ENCODE data around the gene NF1.
"Not testable (repeated sequence)": the region's sequence is repeated elsewhere in the genome, so short reads cannot be mapped to it uniquely, and the experiment has no call there.

NF1 gene

DNA sequence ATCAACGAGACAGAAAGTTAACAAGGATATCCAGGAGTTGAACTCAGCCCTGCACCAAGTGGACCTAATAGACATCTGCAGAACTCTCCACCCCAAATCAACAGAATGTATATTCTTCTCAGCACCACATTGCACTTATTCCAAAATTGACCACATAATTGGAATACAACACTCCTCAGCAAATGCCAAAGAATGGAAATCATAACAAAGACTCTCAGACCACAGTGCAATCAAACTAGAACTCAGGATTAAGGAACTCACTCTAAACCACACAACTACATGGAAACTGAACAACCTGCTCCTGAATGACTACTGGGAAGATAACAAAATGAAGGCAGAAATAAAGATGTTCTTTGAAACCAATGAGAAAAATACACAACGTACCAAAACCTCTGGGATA lies 84.2 kb downstream of the NF1 start:
- not testable (repeated sequence) for DNase-seq (ENCODE audit: low read depth in 2 of 2)

- DNase-seq (ENCODE audit: low read depth in 2 of 2), result no peak
Observed at GRCh38 chr17:31195305-31195704, 100.5 kb downstream of the NF1 start.

GRCh38 chr17:31198026-31198425 lies 103.2 kb downstream of the NF1 start:
- no peak for DNase-seq (ENCODE audit: low read depth in 2 of 2)

DNA sequence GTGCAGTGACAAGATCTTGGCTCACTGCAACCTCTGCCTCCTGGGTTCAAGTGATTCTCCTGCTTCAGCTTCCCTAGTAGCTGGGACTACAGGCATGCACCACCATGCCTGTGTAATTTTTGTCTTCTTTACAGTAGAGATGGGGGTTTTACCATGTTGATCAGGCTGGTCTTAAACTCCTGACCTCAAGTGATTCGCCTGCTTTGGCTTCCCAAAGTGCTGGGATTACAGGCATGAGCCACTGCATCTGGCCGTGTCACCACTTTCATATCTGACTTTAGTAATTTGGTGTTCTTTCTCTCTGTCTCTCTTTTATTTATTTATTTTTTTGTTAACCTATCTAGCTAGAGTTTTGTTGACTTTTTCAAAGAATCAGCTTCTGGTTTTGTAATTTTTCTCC lies 103.9 kb downstream of the NF1 start:
- DNase-seq (ENCODE audit: low read depth in 2 of 2), result not testable (repeated sequence)

GRCh38 chr17:31200287-31200686 lies 105.5 kb downstream of the NF1 start:
- no peak for DNase-seq (ENCODE audit: low read depth in 2 of 2)

- DNase-seq (ENCODE audit: low read depth in 2 of 2), result no peak
Observed at GRCh38 chr17:31202968-31203367, 108.2 kb downstream of the NF1 start.

DNA sequence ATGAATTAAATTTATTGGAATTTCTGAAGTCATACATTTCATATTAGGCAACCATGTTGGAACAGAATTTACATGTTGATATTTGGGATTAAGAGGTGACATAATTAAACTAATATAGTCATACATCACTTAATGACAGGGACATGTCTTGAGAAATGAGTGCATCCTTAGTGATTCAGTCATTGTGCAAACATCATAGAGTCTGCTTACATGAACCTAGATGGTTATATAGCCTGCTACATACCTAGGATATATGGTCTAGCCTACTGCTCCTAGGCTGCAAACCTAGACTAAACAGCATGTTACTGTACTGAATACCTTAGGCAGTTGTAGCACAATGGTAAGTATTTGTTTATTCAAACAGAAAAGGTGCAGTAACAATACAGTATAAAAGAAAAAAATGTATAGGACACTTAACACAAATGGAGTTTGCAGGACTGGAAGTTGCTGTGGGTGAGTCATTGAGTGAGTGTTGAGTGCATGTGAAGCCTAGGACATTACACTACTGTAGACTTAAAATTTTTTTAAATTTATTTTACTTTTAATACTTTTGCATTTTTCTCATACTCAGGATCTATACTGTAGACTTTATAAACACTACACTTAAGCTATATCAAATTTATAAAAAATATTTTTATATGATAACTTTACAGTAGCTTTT lies 116.7 kb downstream of the NF1 start:
- DNase-seq (ENCODE audit: low read depth in 2 of 2), result no peak

DNA sequence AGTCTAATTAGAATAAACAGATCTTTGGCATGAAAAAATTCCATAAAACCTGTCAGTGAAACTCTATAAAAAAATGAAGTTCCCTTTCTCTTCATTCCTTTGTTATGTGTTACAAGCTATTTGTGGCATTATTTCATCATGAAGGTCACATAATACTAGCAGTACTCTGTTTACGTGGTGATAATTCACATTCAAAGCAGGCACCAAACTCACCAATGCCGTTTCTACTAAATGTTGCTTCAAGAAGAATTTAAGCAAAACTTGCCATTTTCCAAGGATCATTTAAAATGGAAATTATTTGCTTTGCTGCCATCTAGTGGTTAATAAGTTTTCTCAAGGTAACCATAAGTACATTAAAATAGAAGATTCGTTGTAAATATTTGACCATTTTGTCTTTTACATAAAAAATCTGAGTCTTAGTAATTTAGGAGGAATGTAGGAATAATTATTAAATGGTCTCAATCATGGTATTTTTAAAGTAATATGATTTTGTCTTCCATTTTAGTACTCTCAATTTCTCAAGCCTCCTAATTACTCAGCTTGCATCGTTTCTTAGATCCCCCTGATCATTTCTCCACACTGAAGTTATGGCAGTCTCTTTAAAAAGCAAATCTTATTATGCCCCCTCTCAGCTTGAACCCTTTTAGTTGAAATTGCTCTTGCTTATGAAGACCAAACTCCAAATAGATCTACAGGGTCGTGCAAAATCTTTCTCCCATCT lies 121.4 kb downstream of the NF1 start:
- DNase-seq (ENCODE audit: low read depth in 2 of 2), result no peak

GRCh38 chr17:31224366-31224765 lies 129.6 kb downstream of the NF1 start:
- DNase-seq (ENCODE audit: low read depth in 2 of 2), result no peak

DNA sequence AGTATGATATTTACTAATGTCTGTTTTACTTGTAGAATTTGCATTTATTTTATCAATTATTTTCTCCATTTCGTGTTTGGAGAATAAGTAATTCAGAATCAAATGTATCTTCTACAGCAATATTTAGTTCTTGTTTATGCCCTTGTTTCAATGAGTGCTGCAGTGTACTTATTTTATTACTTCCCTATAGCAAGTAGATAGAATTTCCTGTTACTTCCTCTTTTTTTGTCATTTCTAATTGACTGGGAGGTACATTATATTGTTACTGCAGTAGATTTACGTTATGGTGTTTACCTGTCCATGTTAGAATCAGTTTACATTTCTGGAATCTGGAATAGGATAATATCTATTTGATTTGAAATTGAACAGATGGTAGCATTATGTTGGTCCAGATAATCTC lies 131.1 kb downstream of the NF1 start:
- DNase-seq (ENCODE audit: low read depth in 2 of 2), result no peak

- DNase-seq (ENCODE audit: low read depth in 2 of 2), result no peak
Observed at GRCh38 chr17:31226373-31226772, 131.6 kb downstream of the NF1 start.

- DNase-seq (ENCODE audit: low read depth in 2 of 2), result no peak
Observed at GRCh38 chr17:31226950-31227349, 132.2 kb downstream of the NF1 start.

DNA sequence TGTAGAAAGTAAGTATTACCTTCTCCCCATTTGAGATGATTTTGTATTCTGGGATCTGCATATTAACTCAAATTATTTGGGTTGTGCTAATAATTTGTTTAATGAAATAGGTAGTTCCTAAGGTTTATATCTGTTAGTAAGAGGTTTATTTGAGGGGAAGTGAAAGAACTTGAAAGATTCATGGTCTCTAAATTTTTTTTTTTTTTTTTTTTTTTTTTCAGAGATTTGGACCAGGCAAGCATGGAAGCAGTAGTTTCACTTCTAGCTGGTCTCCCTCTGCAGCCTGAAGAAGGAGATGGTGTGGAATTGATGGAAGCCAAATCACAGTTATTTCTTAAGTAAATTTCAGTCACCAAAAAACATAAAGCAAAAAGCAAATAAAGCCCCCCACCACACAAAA lies 137.1 kb downstream of the NF1 start:
- no peak for DNase-seq (ENCODE audit: low read depth in 2 of 2)

DNA sequence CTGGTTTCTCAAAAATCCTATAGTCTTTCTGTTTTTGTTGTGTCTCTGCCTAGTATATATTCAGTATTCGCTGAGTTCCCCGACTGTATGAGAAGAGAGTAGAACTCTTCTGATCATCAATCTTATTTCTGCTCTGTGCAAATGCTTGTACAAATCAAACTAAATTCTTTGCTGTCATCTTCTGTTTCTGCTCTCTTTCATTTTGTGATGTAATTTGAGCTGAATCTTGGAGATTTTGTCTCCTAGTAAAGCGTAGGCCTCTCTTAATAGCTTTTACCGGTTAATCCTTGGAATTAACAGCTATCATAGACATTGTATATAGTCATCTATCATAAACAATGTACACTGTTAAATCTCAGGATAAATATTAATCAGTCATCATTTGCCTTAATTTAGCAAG lies 140.3 kb downstream of the NF1 start:
- no peak for DNase-seq (ENCODE audit: low read depth in 2 of 2)

- DNase-seq (ENCODE audit: low read depth in 2 of 2), result no peak
Observed at GRCh38 chr17:31236137-31236536, 141.4 kb downstream of the NF1 start.

DNA sequence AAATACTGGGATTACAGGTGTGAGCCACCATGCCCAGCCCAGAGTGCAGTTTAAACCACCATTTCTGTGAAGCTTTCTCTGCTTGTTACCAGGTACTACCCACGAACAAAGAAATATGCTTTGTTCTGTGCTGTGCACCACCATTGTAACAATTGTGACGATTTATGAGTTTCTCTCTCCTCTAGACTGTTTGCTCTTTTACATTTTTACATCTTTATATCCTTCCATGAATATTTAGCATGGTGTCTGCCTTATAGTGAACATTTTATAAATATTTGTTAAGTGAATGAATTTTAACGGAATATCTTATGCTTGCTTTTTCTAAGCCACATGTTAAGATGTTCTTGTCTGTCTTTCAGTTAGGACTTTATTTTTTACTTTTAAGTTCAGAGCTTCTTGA lies 141.9 kb downstream of the NF1 start:
- DNase-seq (ENCODE audit: low read depth in 2 of 2), result no peak

GRCh38 chr17:31241116-31241515 lies 146.3 kb downstream of the NF1 start:
- DNase-seq (ENCODE audit: low read depth in 2 of 2), result no peak

DNA sequence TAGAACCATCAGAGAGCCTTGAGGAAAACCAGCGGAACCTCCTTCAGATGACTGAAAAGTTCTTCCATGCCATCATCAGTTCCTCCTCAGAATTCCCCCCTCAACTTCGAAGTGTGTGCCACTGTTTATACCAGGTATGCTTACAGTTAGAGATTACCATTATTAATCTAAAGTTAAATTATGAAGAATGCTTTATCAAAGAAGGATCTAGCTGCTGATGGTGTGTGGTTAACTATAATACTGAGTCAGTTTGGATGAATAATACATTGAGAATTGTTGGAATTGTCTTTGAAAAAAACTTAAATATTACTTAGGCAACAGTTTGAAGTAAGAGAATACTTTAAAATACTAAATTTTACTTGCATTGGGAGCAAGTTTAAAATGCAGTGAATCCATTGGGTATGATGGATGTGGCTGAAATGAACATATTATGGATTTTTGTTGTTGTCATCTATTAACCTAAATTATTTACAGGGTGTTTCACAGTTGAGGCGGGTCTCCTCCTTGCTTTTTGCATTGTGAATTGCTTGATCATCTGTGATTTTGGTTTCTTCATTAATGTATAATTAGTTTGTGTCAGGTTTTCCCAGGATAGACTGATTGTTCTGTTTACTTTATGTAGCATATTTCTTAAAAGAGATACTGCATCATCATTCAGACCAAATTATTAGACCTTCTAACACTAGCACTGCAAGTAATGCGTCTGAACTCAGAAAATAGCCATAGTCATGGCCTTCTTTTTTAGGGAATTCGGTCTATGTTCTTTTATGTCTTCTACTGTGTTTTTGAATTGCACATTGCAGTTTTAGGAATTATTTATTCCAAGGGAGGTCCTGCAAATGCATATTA lies 154.4 kb downstream of the NF1 start:
- no peak for DNase-seq (ENCODE audit: low read depth in 2 of 2)

GRCh38 chr17:31249835-31250141 lies 155.0 kb downstream of the NF1 start:
- DNase-seq (ENCODE audit: low read depth in 2 of 2), result no peak

DNA sequence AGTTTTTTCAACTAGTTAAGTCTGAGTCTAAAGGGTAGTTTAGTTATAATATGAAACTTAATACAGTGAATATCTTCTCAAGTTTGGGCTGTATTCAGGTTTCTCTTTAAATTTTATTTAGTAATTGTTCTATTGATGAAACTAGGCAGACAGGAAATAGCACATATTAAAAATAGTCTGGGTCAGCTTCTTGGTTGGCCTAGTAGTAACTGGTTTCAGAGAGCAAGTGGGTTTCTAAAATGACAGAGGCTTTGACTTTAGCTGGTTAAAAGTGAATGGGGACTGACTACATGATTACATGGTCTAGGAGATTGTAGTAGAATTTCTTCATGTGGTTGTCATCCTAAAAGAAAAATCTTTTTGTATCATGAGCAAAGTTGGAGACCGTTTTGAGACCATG lies 155.5 kb downstream of the NF1 start:
- DNase-seq (ENCODE audit: low read depth in 2 of 2), result no peak

- DNase-seq (ENCODE audit: low read depth in 2 of 2), result no peak
Observed at GRCh38 chr17:31251105-31251969, 156.6 kb downstream of the NF1 start.

DNA sequence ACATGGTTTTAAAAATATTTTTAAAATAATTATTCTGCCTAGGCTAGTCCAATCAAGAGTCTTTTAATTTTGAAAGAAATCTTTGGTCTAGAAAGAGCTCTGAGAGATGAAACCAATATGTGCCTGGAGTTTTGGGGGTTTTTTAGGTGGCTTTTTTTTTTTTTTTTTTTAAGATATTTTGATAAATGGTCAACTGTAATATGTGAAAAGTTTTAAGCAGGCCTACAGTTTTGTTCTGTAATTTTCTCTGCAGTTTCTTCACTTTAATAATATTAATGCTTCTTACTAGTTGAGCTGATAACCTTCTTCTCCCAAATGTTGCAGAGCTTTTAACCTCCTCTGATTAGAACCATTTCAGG lies 157.2 kb downstream of the NF1 start:
- DNase-seq (ENCODE audit: low read depth in 2 of 2), result no peak
